Stimulated activated CD8-positive, alpha-beta memory T cell treated with anti-CD3 and anti-CD28 coated beads, Interleukin-2, amount 100 ng/mL, for 48 hours (primary cell): ENCODE measurements around the gene NAA38.

Experiments used
- DNase-seq, 2 donors: peaks; one replicate each; pipeline ENCODE4 v3.0.0-alpha.2; 2020; ENCODE audit warnings: low read depth in 2 of 2

Gene NAA38

GRCh38 chr17:7841396-7841914, 15.9 kb downstream of the NAA38 start:
- DNase-seq = peak; percentile 88 to 90

GRCh38 chr17:7840875-7841274, 16.5 kb downstream of the NAA38 start:
- no peak for DNase-seq

- DNase-seq = no peak
Measured at GRCh38 chr17:7840441-7840840, 16.9 kb downstream of the NAA38 start.

- DNase-seq = no peak
Measured at GRCh38 chr17:7839876-7840261, 17.5 kb downstream of the NAA38 start.

GRCh38 chr17:7839190-7839875, 18.0 kb downstream of the NAA38 start:
- DNase-seq = no peak

- DNase-seq = no peak
Measured at GRCh38 chr17:7838090-7839075, 19.0 kb downstream of the NAA38 start.

- no peak for DNase-seq
Measured at GRCh38 chr17:7837408-7838088, 19.8 kb downstream of the NAA38 start.

GRCh38 chr17:7836596-7837407, 20.6 kb downstream of the NAA38 start:
- DNase-seq = peak in 1 of 2 donors; percentile 56

- DNase-seq = no peak
Measured at GRCh38 chr17:7835814-7836595, 21.4 kb downstream of the NAA38 start.

GRCh38 chr17:7834957-7835813, 22.2 kb downstream of the NAA38 start:
- peak; percentile 82 to 87 for DNase-seq

- no peak for DNase-seq
Measured at GRCh38 chr17:7834542-7834956, 22.8 kb downstream of the NAA38 start.

GRCh38 chr17:7833795-7834541, 23.4 kb downstream of the NAA38 start, which contains the start of gene KDM6B:
Gene KDM6B (plus strand): TSS chr17:7834217. CDS start chr17:7845555, 11,338 bp downstream.
- peak; percentile 79 to 84 for DNase-seq

- DNase-seq = no peak
Measured at GRCh38 chr17:7833011-7833794, 24.2 kb downstream of the NAA38 start.

- no peak for DNase-seq
Measured at GRCh38 chr17:7832431-7832830, 24.9 kb downstream of the NAA38 start.

- DNase-seq = no peak
Measured at GRCh38 chr17:7831233-7831632, 26.1 kb downstream of the NAA38 start.

GRCh38 chr17:7830616-7831015, 26.7 kb downstream of the NAA38 start:
- no peak for DNase-seq

- DNase-seq = no peak
Measured at GRCh38 chr17:7825206-7825990, 32.0 kb downstream of the NAA38 start.
